HG02943 (cell line): Measurements from ENCODE around the gene SLC35A3.

ENCODE experiments used
- ATAC-seq: cut with Tn5 transposase; IDR thresholded peaks from one replicate; pipeline ENCODE4 v1.9.1; 2021; ENCODE audit warnings: mild to moderate bottlenecking, low read depth, moderate library complexity; ENCODE audit not compliant: unreplicated experiment

Gene SLC35A3

DNA sequence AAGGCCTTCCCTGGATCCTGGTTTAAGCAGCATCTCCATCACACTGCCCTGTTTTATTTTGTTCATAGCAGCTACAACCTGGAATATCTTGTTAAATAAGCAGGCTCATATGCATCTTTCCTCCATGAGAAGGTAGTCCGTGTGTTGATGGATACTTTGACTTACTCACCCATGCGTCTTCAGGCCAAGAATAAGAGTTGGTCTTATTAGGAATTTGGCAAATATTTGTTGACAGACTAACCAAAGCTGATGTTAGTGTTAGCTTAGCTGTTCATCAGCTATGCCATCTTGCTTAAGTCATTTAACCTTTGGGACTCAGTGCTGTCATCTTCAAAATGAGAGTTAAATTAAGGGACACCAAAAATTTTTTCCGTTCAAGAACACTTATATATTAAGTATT, 103.7 kb downstream of the SLC35A3 start:
- no peak for ATAC-seq

DNA sequence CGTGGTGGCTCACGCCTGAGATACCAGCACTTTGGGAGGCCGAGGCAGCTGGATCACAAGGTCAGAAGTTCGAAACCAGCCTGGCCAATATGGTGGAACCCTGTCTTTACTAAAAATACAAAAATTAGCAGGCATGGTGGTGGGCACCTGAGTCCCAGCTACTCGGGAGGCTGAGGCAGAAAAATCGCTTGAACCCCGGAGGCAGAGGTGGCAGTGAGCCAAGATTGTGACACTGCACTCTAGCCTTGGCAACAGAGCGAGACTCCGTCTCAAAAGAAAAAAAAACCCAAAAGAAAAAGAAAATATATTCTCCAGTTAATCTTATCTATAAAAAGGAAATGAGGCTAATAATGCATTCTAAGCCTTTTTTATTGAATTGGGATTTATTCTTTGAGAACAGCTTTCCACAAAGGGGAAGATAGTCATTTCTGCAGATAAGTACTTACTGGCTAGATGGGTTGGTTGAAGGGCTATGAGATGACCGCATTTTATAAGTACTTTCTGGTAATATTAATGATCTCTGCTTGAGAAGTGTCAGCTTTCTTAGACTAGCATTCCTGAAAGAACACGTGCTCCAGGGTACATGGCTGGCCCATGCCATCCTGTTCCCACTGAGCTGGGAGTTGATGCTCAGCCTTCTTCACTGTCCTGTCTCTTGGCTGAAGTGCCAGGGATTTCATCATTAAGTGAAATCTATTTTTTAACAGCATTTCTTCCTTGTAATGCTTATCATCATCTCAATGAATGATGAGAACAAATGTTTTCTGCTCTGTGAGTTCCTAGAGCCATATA, 105.0 kb downstream of the SLC35A3 start:
- no peak for ATAC-seq

DNA sequence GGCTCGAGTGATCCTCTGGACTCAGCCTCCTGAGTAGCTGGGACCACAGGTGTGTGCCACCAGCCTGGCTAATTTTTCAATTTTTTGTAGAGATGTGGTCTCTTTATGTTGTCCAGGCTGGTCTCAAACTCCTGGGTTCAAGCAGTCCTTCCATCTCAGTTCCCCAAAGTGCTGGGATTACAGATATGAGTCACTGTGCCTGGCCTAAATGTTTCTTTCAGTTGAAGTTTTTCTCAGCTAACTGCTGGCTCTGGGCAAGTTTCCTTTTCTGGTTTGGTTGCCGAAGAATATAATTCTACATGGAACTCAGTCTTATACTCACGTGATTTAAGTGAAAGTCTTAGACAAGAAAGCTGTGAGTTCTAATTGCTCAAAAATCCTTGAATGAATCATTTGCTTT, 106.0 kb downstream of the SLC35A3 start:
- ATAC-seq = peak; percentile 40

DNA sequence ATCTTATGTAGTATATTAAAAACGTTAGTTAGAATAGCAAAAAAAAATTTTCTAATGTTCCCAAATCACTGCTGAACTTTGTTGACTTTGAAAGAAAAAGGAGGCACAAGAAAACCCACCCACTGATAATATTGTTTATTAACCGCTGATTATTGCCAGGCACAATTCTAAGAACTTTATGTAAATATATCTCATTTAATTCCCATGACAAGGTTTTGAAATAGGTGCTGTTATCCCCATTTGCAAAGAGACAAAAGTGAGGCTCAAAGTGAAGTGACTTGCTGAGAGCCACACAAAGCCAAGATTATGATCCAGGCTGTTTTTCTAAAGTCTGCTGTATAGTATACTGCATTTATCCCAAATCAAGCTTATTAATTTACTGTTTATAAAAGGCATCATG, 106.5 kb downstream of the SLC35A3 start:
- ATAC-seq = no peak

DNA sequence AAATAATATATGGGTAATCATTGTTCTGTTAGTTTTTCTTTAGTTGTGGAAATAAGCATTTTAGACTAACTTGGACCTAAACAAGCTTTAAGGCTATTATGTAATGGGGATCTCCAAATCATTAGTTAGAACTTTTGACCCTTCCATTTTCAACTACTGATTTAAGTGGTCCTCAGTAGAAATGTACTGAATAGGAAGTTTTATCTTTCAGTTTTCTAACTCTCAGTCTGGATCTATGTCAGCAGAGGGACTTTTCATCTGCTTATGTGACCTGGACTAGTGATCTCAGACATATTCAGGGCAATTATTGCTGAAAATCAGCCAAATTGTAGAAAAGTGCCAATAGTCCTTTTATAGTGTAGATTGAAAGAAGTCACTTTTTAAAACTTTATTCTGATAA, 106.9 kb downstream of the SLC35A3 start:
- ATAC-seq = peak; percentile 51

DNA sequence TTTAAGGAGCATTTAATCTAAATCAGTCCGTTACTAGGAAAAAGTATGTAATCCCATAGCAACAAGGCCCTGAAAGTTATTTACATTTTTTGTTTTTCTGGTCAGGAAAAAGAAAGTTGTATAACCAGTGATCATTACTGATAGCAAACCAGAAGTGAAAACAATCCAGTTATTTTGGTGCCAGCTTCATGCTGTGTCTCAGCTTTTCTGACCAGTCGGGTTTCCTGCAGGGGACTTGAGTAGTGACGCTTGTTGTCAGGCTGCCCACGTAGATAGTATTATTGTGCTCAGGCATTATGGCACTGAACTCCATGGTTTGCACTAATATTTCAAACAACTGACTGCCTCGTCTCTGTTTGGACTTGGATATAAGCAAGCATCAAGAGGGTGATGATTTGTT, 107.7 kb downstream of the SLC35A3 start:
- ATAC-seq = peak; percentile 57

DNA sequence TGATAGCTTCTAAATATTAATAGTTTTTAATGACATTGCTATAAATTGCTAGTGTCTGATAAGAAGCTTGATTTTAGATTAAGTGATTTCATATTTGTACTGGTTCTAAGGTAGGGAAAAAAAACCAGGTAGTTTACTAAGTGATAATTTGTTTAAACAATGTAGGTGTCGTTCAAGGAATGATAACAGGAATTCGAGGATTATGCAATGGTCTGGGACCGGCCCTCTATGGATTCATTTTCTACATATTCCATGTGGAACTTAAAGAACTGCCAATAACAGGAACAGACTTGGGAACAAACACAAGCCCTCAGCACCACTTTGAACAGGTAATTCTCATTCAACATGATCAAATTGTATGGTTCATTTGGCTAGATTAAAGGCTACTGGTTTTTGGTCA, 110.5 kb downstream of the SLC35A3 start:
- no peak for ATAC-seq
